Hair follicular keratinocyte (primary cell): Measurements from ENCODE around the gene RCBTB1. TPM values are rescaled to one million over a fixed set of nuclear protein-coding genes. Genes with fewer than 3 reads are reported as not detected.

Experiments used
- total RNA-seq: library from RNA; depleted of rRNA; stranded (reverse); fragments of >200 nt; gene quantifications from 2 replicates; pipeline ENCODE4 v1.2.3, GENCODE V29; 2015

Gene RCBTB1
- total RNA-seq = 16.3 and 18.0 TPM in 2 replicates

DNA sequence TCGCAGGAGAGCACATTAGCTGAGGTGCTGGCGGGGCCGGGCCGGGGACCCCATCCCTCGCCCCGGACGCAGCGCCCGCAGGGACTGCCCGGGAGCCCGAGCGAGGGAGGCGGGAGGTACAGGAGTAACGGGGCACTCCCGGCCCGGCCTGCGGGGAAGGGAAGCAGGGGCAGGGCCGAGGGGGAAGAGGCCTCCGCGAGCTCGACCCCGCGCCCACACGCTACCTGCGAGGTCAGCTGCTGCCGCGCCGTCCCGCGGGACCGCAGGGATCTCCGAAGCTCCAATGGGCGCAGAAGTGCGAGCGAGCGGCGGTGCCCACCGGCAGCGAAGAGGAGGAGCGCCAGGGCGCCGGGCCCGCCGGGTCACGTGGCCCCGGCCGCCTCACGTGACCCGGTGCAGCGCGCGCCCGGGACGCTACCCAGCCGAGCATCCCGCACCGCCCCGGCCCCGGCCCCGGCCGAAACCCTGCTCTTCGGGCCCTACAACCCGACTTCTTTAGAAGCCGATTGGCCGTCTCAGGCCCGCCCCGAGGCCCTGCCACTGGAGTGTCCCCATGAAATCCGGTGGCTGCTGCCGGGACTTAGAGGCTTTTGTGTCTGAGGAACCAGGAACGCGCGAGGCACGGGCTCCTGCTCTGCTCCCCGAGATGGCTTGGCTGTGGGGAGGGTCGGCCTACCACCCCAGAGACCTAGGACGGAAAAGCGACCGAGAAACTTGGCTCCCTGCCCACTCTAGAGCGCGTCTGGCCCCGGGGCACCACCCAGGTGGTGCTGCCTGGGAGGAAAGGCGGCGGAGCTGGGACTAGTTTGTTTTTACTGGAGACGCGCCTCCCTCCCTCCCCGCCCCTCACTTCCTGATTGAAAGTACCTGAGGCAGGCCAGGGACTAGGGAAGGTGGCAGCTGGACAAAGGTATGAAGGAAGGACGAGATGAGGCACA lies at the start of gene RCBTB1:
Gene RCBTB1, minus strand, starts transcription at position 339 of the 938 bp plus-strand sequence. CDS start 18,279 bp downstream, outside the sequence.

DNA sequence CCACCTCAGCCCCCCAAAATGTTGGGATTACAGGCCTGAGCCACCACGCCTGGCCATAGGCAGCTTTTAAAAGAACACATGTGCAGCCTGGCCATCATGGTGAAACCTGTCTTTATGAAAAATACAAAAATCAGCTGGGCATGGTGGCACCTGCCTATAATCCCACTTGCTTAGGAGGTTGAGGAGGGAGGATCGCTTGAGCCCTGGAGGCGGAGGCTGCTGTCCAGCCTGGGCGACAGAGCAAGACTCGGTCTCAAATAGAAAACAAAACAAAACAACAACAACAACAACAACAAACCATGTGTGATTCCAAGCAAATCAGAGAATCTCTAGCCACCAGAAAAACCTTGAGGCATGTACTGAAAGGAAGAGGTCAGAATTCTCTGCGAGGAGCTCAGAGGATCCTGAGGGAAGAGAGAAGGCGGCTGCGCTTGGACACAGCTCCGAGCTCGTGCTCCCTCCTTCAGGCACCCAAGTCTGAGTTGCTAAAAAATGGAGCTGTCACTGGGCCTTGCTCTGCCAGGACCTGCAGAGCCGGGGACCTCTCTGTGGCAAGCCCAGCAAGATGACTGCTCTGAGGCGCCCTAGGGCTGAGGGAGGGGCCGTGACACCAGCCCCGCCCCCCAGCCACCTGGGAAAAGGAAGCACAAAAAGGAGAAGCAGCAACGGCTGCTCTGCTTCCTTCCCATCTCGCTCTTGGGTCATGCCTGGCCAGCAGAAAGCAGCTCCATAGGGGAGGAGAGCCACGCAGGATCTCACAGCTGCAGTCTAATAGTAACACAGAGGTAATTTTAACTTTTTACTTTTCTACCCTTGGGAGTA lies 42.7 kb upstream of the RCBTB1 start, which contains the start of gene ARL11:
Gene ARL11, plus strand, starts transcription at position 677 of the 822 bp plus-strand sequence. CDS start 1,941 bp downstream, outside the sequence.

DNA sequence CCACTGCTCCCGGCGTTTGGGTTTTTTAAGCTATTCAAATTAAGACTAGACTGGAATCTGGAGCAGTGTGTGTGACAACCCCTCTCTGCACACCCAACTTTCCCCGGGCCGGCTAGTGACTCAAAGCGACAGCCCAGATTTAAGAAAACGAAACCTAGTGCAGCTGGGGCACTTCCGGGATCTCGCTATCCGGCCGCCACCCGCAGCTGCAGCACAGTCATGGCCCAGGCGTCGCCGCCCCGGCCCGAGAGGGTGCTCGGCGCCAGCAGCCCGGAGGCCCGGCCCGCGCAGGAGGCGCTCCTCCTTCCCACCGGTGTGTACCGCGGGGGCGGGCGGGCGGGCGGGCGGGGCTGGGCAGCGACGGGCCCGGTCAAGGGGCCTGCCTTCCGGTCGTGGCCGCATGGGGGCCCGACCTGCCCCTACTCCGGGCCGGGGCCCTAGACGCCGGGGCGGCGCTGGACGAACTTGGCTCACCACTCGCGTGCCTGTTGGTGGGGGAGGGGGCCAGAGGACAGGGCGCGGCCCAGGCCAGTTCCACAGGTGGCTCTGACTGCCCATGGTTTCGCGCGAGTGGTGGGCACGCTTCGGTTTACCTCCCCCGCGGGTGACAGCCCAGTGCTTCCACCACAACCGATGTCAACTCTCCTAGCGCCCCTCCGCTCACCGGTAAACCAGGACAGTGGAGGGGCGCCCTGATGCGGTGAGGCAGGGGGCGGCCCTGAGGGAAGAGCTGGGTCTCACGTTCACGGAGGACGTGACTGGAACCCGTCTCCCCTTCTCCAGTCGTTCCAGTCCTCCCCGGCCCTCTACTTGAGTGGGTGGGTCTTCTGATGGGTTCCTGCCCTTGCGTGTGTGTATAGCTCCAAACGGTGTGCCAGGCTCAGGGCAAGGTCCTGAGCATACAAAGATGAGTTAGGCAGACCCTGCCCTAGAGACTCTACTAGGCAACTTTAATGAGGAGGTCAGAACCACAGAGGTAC lies 89.3 kb downstream of the RCBTB1 start, which contains the start of gene PHF11:
Gene PHF11, plus strand, starts transcription at position 171 of the 980 bp plus-strand sequence. Its CDS starts 49 bp downstream, at position 220.

Other genes with a start within 250 kb of the RCBTB1 start
- 5.9 and 6.2 TPM in 2 replicates for gene CAB39L, start 141.5 kb downstream of the RCBTB1 start, total RNA-seq
- 2.5 and 3.6 TPM in 2 replicates for gene SETDB2, start 141.3 kb downstream of the RCBTB1 start, total RNA-seq
- gene PHF11, start 89.6 kb downstream of the RCBTB1 start, total RNA-seq = 14.0 and 16.3 TPM in 2 replicates
- gene ARL11, start 42.9 kb upstream of the RCBTB1 start, total RNA-seq = 0.08 TPM in 1 of 2 replicates, not detected in the other
- 65.2 and 115 TPM in 2 replicates for gene EBPL, start 105.9 kb upstream of the RCBTB1 start, total RNA-seq
- gene KPNA3, start 207.1 kb upstream of the RCBTB1 start, total RNA-seq = 20.8 and 22.6 TPM in 2 replicates